Kidney epithelial cell (primary cell): ENCODE measurements around the gene LTBP4. TPM values are rescaled to one million over a fixed set of nuclear protein-coding genes. Genes with fewer than 3 reads are reported as not detected.
"Not testable (repeated sequence)": the region's sequence is repeated elsewhere in the genome, so short reads cannot be mapped to it uniquely, and the experiment has no call there.

Source experiments
- DNase-seq: peaks from one replicate; pipeline ENCODE4 v3.0.0-alpha.2; 2010; ENCODE audit warnings: low read depth
- H3K27me3 ChIP-seq: 2 replicates; pipeline ENCODE4 v1.6.0; 2011; ENCODE audit warnings: low read length; ENCODE audit not compliant: control insufficient read depth, insufficient read depth
- H3K36me3 ChIP-seq: 2 replicates; pipeline ENCODE4 v1.5.1; 2011; ENCODE audit warnings: low read length; ENCODE audit not compliant: control insufficient read depth, insufficient read depth
- H3K4me3 ChIP-seq: 2 replicates; pipeline ENCODE4 v1.5.1; 2011; ENCODE audit warnings: low read depth, mild to moderate bottlenecking, control low read depth, low read length
- total RNA-seq: library from RNA; depleted of rRNA; stranded (reverse); fragments of >200 nt; gene quantifications from 2 replicates; pipeline ENCODE4 v1.2.3, GENCODE V29; 2015
- TF ChIP-seq, protein P1 (sequence below): IDR thresholded peaks from 2 replicates; pipeline ENCODE4 v1.5.1; 2011; ENCODE audit warnings: mild to moderate bottlenecking, moderate library complexity, low read length, control low read depth, inconsistent platforms; ENCODE audit not compliant: insufficient read depth, poor library complexity, severe bottlenecking

LTBP4 gene
- total RNA-seq, 1 donor from 2014 or later, result 89.3 TPM

DNA sequence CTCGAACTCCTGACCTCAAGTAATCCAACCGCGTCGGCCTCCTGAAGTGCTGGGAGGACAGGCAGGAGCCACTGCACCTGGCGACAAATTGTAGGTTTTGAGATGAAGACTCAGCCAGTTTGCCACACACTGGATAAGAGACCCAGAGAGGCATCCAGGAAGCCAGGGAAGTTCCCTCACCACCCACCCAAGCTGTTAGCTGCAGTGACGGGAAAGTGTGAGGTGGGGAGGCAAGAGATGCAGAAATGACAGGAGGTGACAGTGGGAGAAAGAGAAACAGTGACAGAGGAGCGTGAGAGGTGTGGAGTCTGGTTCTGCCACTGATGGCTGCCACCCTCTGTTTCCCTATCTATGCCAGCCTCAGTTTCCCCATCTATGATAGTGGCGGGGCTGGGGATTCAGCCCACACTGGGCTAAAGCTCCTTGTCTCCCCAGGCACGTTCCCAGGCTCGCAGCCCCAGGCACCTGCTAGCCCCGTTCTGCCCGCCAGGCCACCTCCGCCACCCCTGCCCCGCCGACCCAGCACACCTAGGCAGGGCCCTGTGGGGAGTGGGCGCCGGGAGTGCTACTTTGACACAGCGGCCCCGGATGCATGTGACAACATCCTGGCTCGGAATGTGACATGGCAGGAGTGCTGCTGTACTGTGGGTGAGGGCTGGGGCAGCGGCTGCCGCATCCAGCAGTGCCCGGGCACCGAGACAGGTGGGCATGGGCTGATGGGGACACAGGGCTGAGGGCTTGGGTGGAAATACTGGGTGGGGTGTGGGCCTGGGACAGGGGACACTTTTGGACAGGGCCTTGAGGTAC is 21.0 kb downstream of the LTBP4 start:
- H3K36me3 ChIP-seq, result no peaks in the 10 kb centered on the region
- DNase-seq, result no peak

DNA sequence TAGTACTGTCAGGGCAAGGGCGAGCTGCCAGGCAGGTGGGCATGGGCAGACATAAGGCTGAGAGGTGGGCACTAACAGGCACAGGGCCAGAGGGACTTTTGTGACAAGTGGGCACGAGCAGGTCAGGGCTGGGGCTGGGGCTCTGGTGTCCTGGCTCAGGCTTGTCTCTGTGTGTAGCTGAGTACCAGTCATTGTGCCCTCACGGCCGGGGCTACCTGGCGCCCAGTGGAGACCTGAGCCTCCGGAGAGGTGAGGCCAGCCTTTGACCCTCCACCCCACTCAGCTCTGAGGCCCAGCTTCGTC is 21.6 kb downstream of the LTBP4 start:
- no peak overlapping the region for H3K4me3 ChIP-seq
- H3K36me3 ChIP-seq, result no peaks in the 10 kb centered on the region
- no peak for DNase-seq
- TF ChIP-seq, protein P1, sequence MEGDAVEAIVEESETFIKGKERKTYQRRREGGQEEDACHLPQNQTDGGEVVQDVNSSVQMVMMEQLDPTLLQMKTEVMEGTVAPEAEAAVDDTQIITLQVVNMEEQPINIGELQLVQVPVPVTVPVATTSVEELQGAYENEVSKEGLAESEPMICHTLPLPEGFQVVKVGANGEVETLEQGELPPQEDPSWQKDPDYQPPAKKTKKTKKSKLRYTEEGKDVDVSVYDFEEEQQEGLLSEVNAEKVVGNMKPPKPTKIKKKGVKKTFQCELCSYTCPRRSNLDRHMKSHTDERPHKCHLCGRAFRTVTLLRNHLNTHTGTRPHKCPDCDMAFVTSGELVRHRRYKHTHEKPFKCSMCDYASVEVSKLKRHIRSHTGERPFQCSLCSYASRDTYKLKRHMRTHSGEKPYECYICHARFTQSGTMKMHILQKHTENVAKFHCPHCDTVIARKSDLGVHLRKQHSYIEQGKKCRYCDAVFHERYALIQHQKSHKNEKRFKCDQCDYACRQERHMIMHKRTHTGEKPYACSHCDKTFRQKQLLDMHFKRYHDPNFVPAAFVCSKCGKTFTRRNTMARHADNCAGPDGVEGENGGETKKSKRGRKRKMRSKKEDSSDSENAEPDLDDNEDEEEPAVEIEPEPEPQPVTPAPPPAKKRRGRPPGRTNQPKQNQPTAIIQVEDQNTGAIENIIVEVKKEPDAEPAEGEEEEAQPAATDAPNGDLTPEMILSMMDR, result no peak
- no peaks in the 10 kb centered on the region for H3K27me3 ChIP-seq

More for the DNA sequence above, 21.0 kb downstream of the LTBP4 start:
- Histone ChIP-seq H3K4me3 (no peak overlapping the region), H3K27me3 (no peaks in the 10 kb centered on the region)
- TF ChIP-seq, protein P1, result no peak

DNA sequence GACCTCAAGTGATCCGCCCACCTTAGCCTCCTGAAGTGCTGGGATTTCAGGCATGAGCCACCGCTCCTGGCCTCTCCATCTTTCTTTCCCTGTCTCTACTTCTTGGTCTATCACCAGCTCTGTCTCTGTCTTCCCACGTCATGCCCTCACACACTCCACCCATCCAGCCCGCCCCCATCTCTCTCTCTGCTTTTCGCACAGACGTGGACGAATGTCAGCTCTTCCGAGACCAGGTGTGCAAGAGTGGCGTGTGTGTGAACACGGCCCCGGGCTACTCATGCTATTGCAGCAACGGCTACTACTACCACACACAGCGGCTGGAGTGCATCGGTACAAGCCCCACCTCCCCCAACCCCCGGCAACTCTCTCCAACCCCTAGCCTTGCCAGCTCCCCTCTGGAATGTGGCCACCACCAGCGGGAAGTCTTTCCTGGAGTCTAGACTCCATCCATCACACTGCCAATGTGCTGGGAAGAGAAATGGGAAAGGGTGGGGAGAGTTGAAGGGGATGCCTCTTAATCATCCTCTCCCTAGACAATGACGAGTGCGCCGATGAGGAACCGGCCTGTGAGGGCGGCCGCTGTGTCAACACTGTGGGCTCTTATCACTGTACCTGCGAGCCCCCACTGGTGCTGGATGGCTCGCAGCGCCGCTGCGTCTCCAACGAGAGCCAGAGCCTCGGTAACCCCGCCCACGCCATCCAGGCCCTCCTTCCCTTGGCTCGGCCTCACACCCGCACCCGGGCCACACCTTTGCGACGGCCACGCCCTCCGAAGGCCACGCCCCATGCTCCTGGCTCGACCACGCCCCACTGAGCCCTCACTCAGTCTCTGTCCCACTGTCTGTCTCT is 22.5 kb downstream of the LTBP4 start:
- no peak overlapping the region for H3K4me3 ChIP-seq
- TF ChIP-seq, protein P1, result no peak
- no peak for DNase-seq
- H3K36me3 ChIP-seq, result no peaks in the 10 kb centered on the region
- no peaks in the 10 kb centered on the region for H3K27me3 ChIP-seq

DNA sequence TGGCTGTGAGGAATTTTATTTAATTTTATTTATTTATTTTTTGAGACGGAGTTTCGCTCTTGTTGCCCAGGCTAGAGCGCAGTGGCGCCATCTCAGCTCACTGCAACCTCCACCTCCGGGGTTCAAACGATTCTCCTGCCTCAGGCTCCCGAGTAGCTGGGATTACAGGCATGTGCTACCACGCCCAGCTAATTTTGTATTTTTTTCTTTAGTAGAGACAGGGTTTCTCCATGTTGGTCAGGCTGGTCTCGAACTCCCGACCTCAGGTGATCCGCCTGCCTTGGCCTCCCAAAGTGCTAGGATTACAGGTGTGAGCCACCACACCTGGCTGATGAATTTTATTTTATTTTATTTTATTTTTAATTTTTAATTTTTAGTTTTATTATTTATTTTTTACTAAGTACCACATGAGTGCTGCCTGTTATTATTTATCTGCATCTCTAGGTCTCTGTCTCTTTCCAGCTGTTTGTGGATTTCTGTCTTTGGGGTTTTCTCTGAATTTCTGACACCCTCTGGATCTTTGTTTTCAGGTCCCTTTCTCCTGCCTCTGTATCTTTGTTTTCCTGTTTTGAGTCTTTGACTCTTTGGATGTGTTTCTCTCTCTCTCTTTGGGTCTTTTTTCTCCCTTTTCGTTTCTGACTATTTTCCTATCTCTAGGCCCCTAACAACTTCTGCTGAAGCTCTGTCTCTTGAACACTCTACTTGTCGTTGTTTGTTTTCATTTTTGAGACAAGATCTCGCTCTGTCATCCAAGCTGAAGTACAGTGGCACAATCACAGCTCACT is 23.4 kb downstream of the LTBP4 start:
- not testable (repeated sequence) for H3K36me3 ChIP-seq, DNase-seq, H3K4me3 ChIP-seq, H3K27me3 ChIP-seq

DNA sequence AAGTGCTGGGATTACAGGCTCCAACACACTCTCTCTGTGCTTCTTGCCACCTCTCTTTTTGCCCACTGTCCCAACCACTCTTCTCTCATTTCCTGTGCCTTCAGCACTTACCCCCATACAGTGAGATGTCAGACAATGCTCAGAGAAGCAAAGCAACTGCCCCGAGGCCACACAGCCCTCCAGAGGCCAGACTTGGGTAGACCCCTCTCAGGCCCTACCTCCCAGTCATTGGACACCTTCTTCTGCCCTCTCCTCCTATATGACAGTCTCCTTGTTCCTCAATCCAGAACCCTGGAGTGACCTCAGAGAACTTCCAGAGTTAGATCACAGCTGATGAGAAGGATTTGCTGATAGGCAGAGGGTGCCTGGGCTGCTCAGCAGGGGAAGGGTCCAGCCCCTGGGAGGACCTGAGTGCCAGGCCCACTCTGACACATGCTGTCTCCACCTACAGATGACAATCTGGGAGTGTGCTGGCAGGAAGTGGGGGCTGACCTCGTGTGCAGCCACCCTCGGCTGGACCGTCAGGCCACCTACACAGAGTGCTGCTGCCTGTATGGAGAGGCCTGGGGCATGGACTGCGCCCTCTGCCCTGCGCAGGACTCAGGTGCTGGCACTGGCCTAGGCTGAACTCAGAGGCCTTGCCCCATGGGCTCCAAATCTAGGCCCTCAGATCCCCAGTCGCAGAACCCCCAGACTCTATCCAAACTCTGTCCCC is 24.4 kb downstream of the LTBP4 start:
- no peaks in the 10 kb centered on the region for H3K27me3 ChIP-seq
- no peak overlapping the region for H3K4me3 ChIP-seq
- DNase-seq, result no peak
- TF ChIP-seq, protein P1, result no peak
- H3K36me3 ChIP-seq, result no peaks in the 10 kb centered on the region
